HFFc6 (cell line): ENCODE data around the gene RPAIN. TPM values are rescaled to one million over a fixed set of nuclear protein-coding genes. Genes with fewer than 3 reads are reported as not detected.
A peak's percentile ranks its signal among the peaks of the same experiment; 100 is the strongest.
"Not testable (repeated sequence)": the region's sequence is repeated elsewhere in the genome, so short reads cannot be mapped to it uniquely, and the experiment has no call there.

Experiments
- DNase-seq: peaks from one replicate; pipeline ENCODE4 v3.0.0-alpha.2; 2018
- H3K27ac Mint-ChIP-seq: 2 replicates; pipeline ENCODE4 v1.8.0; 2020; ENCODE audit warnings: mild to moderate bottlenecking, mixed read lengths
- H3K27me3 Mint-ChIP-seq: 2 replicates; pipeline ENCODE4 v1.8.0; 2021; ENCODE audit warnings: mild to moderate bottlenecking, moderate library complexity, mixed read lengths; ENCODE audit not compliant: insufficient read depth
- H3K36me3 Mint-ChIP-seq: 2 replicates; pipeline ENCODE4 v1.8.0; 2021; ENCODE audit warnings: low read depth, mixed read lengths
- H3K4me1 Mint-ChIP-seq: 2 replicates; pipeline ENCODE4 v1.8.0; 2020; ENCODE audit warnings: low read depth, mixed read lengths
- H3K4me3 Mint-ChIP-seq: 2 replicates; pipeline ENCODE4 v1.8.0; 2020; ENCODE audit warnings: mild to moderate bottlenecking, moderate library complexity, mixed read lengths
- H3K9me3 Mint-ChIP-seq: 2 replicates; pipeline ENCODE4 v1.8.0; 2020; ENCODE audit warnings: mild to moderate bottlenecking, mixed read lengths
- CTCF ChIP-seq: fragments of 200-600 bp; sonication (generic); IDR thresholded peaks from 2 replicates; pipeline ENCODE4 v1.5.0; 2021; ENCODE audit warnings: antibody characterized with exemption, mild to moderate bottlenecking
- total RNA-seq, 6 experiments: library from RNA; stranded (reverse); fragmentation: NEBNext Ultra II Directional; extraction: Animal tissue kit (Norgen Biotek cat#: 25700); gene quantifications; 2 replicates in 1 of 6; 3 replicates in 5 of 6; pipeline ENCODE4 v1.2.3, GENCODE V29; 2021

RPAIN gene
- total RNA-seq, 6 experiments from 2014 or later = 20.4 to 25.6 (median 22.5) TPM

GRCh38 chr17:5429191-5429887, 9.4 kb downstream of the RPAIN start:
- H3K4me3 Mint-ChIP-seq = no peak overlapping the region
- DNase-seq = no peak
- no peaks in the 10 kb centered on the region for H3K9me3 Mint-ChIP-seq
- H3K27me3 Mint-ChIP-seq = peaks cover 5% of the 10 kb centered on the region; the same call in 1 of the 2 replicates
- peaks cover 62% of the 10 kb centered on the region for H3K36me3 Mint-ChIP-seq
- peak overlapping the region; percentile 41 for H3K27ac Mint-ChIP-seq
- TF ChIP-seq CTCF = no peak
- H3K4me1 Mint-ChIP-seq = peaks cover 38% of the 10 kb centered on the region

- Mint-ChIP-seq H3K4me1 (peaks cover 37% of the 10 kb centered on the region), H3K9me3 (no peaks in the 10 kb centered on the region), H3K4me3 (no peak overlapping the region), H3K36me3 (peaks cover 60% of the 10 kb centered on the region), H3K27ac (no peak overlapping the region; the same call in 1 of the 2 replicates), H3K27me3 (peaks cover 5% of the 10 kb centered on the region; the same call in 1 of the 2 replicates)
- no peak for TF ChIP-seq CTCF
- no peak for DNase-seq
Measured at GRCh38 chr17:5430413-5430999, 10.5 kb downstream of the RPAIN start.

- not testable (repeated sequence) for H3K4me3 Mint-ChIP-seq, H3K27me3 Mint-ChIP-seq, DNase-seq, H3K9me3 Mint-ChIP-seq, H3K27ac Mint-ChIP-seq
- peaks cover 42% of the 10 kb centered on the region for H3K4me1 Mint-ChIP-seq
- 0 out of 2 replicates have a peak, but pooled peaks have one; percentile 9 for TF ChIP-seq CTCF
- H3K36me3 Mint-ChIP-seq = peaks cover 57% of the 10 kb centered on the region
Measured at GRCh38 chr17:5431234-5431633, 11.3 kb downstream of the RPAIN start.

- no peaks in the 10 kb centered on the region for H3K9me3 Mint-ChIP-seq
- H3K4me3 Mint-ChIP-seq = no peak overlapping the region
- H3K36me3 Mint-ChIP-seq = peaks cover 63% of the 10 kb centered on the region
- DNase-seq = no peak
- TF ChIP-seq CTCF = no peak
- H3K4me1 Mint-ChIP-seq = peaks cover 50% of the 10 kb centered on the region
- peaks cover 5% of the 10 kb centered on the region; the same call in 1 of the 2 replicates for H3K27me3 Mint-ChIP-seq
- peak overlapping the region; percentile 44; the same call in 1 of the 2 replicates for H3K27ac Mint-ChIP-seq
Measured at GRCh38 chr17:5431949-5432556, 12.1 kb downstream of the RPAIN start.

GRCh38 chr17:5434984-5435383, 15.0 kb downstream of the RPAIN start:
- H3K9me3 Mint-ChIP-seq = no peaks in the 10 kb centered on the region
- no peak for TF ChIP-seq CTCF
- DNase-seq = no peak
- no peak overlapping the region; the same call in 1 of the 2 replicates for H3K27ac Mint-ChIP-seq
- peaks cover 43% of the 10 kb centered on the region for H3K4me1 Mint-ChIP-seq
- H3K36me3 Mint-ChIP-seq = peaks cover 67% of the 10 kb centered on the region
- H3K27me3 Mint-ChIP-seq = peaks cover 5% of the 10 kb centered on the region; the same call in 1 of the 2 replicates
- peak overlapping the region; percentile 26; the same call in 1 of the 2 replicates for H3K4me3 Mint-ChIP-seq

GRCh38 chr17:5435781-5436315, 15.9 kb downstream of the RPAIN start:
- H3K27me3 Mint-ChIP-seq, H3K9me3 Mint-ChIP-seq: not testable (repeated sequence)
- peaks cover 39% of the 10 kb centered on the region for H3K4me1 Mint-ChIP-seq
- peak; percentile 40 for DNase-seq
- peak overlapping the region; percentile 68 for H3K27ac Mint-ChIP-seq
- peaks cover 62% of the 10 kb centered on the region for H3K36me3 Mint-ChIP-seq
- H3K4me3 Mint-ChIP-seq = peak overlapping the region; percentile 90; the same call in 1 of the 2 replicates
